ENCODE measurements around the gene DUS2.

DNA sequence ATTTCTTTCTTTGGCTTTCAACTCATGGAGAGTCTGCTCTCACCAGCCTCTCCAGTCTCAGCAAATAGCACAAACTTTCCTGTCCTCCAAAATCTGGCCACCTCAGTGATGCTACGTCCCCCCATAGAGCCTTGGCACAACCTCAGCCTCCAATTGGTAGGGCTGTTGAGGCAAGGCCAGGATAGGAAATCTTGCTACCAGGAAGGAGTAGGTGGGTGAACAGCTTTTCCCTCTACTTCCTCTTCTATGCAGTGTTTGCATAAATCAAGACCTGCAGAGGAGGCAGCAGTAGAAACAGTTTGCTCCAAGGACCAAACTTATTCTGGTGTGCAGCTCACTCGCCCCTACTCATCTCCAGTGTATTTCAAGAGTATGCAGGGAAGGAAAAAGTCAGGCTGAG lies 23.1 kb upstream of the DUS2 start:
- TF ChIP-seq, protein P1, sequence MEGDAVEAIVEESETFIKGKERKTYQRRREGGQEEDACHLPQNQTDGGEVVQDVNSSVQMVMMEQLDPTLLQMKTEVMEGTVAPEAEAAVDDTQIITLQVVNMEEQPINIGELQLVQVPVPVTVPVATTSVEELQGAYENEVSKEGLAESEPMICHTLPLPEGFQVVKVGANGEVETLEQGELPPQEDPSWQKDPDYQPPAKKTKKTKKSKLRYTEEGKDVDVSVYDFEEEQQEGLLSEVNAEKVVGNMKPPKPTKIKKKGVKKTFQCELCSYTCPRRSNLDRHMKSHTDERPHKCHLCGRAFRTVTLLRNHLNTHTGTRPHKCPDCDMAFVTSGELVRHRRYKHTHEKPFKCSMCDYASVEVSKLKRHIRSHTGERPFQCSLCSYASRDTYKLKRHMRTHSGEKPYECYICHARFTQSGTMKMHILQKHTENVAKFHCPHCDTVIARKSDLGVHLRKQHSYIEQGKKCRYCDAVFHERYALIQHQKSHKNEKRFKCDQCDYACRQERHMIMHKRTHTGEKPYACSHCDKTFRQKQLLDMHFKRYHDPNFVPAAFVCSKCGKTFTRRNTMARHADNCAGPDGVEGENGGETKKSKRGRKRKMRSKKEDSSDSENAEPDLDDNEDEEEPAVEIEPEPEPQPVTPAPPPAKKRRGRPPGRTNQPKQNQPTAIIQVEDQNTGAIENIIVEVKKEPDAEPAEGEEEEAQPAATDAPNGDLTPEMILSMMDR (IDR thresholded peaks at IDR 0.05) = no peak
- no peak for TF ChIP-seq POLR2A (IDR thresholded peaks at IDR 0.05)
